Large intestine (tissue), 3 donors: ENCODE measurements around the gene NSD1. TPM values are rescaled to one million over a fixed set of nuclear protein-coding genes. Genes with fewer than 3 reads are reported as not detected.

ENCODE experiments used
- DNase-seq, 2 donors: peaks; one replicate each; pipeline versions ENCODE4 v3.0.0 to v3.0.0-alpha.2; 2013
- H3K27ac ChIP-seq: one replicate; pipeline ENCODE4 v1.5.1; 2013; ENCODE audit warnings: low read length
- H3K27me3 ChIP-seq: 2 replicates; pipeline ENCODE4 v1.6.1; 2013; ENCODE audit warnings: low read length; ENCODE audit not compliant: control insufficient read depth, insufficient read depth
- H3K36me3 ChIP-seq: 2 replicates; pipeline ENCODE4 v1.6.1; 2013; ENCODE audit warnings: low read length; ENCODE audit not compliant: control insufficient read depth, insufficient read depth
- H3K4me1 ChIP-seq: one replicate; pipeline ENCODE4 v1.6.1; 2013; ENCODE audit warnings: low read length; ENCODE audit not compliant: control insufficient read depth, insufficient read depth
- H3K4me3 ChIP-seq: one replicate; pipeline ENCODE4 v1.5.1; 2013; ENCODE audit warnings: low read length
- H3K9me3 ChIP-seq: one replicate; pipeline ENCODE4 v1.6.1; 2013; ENCODE audit warnings: mild to moderate bottlenecking, low read depth, low read length, moderate library complexity; ENCODE audit not compliant: control insufficient read depth
- WGBS: methylation state at CpG from one replicate; pipeline ENCODE4 v1.1.5; 2013; ENCODE audit warnings: low lambda C conversion rate; ENCODE audit not compliant: insufficient coverage; 5-methylcytosine and 5-hydroxymethylcytosine counted together
- polyA plus RNA-seq: library from polyadenylated mRNA; unstranded; fragments of 120-200 nt; gene quantifications from one replicate; pipeline ENCODE4 v1.2.1, GENCODE V29; 2013

NSD1 gene
- polyA plus RNA-seq, 1 donor, result 27.2 TPM

DNA sequence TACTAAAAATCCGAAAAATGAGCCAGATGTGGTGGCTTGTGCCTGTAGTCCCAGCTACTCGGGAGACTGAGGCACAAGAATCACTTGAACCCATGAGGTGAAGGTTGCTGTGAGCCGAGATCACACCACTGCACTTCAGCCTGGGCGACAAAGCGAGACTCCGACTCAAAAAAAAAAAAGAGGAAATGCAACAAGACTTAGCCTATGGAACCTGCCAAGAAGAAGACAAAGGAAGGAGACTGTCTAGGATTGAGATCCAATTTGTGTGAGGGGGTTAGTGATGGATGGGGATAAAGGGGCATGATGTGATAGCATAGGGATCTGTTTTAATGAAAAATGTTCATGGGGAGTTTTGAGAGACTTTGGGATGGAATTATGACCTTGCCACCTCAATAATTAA is 97.1 kb downstream of the NSD1 start:
- 100% methylated on average over 1 of the region's 6 CpGs for WGBS
- no peak for DNase-seq
- Histone ChIP-seq H3K4me3 (no peak overlapping the region), H3K4me1 (no peaks in the 10 kb centered on the region), H3K9me3 (no peaks in the 10 kb centered on the region), H3K27ac (no peak overlapping the region), H3K27me3 (no peaks in the 10 kb centered on the region), H3K36me3 (peaks cover 18% of the 10 kb centered on the region)

DNA sequence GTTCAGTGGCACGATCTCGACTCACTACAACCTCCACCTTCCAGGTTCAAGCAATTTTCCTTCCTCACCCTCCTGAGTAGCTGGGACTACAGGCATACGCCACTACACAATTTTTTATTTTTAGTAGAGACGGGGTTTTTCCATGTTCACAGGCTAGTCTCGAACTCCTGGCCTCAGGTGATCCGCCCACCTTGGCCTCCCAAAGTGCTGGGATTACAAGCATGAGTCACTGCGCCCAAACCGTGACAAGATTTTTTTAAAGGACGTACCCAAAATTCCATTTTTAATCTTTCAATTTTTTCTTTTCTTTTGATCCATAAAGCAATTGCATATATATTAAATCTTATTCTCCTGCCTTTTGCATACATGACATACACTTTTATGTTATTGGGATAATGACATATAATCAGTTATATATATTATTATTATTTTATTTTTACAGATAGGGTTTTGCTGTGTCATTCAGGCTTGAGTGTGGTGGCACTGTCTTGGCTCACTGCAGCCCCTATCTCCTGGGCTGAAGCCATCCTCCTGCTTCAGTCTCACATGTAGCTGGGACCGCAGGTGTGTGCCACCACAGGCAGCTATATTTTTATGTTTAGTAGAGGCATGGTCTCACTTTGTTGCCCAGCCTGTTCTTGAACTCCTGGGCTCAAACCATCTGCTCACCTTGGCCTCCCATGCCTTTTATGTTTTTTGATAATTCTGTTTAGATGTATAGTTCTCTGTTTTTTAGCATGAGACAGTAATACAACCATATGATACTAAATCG is 98.1 kb downstream of the NSD1 start:
- Histone ChIP-seq H3K27me3 (no peaks in the 10 kb centered on the region), H3K9me3 (no peaks in the 10 kb centered on the region), H3K4me3 (no peak overlapping the region), H3K27ac (no peak overlapping the region), H3K36me3 (peaks cover 18% of the 10 kb centered on the region), H3K4me1 (no peaks in the 10 kb centered on the region)
- DNase-seq, result no peak
- 100% methylated on average over 5 of the region's 11 CpGs for WGBS

DNA sequence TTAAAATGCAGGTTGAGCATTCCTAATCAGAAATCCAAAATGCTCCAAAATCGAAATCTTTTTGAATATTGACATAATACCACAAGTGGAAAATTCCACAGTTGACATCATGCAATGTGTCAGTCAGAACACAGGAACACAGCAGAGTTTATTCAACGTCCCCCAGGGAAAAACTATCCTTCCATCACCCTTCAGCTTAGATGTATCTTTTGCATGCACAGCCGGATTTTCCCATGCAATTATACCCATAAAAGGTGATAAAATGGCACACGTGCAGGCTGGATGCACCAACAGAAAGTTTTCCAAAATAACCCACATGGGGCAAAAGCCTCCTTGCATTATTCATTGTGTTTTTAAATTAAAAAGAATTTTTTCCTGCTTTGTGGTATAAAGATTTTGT is 98.8 kb downstream of the NSD1 start:
- Histone ChIP-seq H3K36me3 (peaks cover 22% of the 10 kb centered on the region), H3K27ac (no peak overlapping the region), H3K4me1 (no peaks in the 10 kb centered on the region), H3K27me3 (no peaks in the 10 kb centered on the region), H3K4me3 (no peak overlapping the region), H3K9me3 (no peaks in the 10 kb centered on the region)
- no peak for DNase-seq
- no CpG with 5 or more reads among the region's 4 CpGs for WGBS

DNA sequence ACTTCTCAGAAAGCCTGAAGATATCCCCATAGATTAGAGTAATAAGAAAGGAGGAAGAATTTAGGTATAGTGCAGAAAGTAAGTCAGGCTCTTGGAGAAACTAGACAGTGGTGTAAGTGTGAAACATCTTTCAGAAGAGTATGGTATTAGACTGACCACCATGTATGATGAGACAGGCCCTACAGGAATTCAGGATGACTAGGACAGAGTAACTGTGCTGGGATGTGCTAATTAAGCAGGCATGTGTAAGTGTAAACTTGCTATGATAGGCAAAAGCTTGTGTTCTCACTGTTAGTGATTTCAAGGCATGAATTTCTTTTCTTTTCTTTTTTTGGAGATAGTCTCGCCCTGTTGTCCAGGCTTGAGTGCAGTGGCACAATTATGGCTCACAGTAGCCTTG is 99.2 kb downstream of the NSD1 start:
- DNase-seq, result no peak
- H3K4me3 ChIP-seq, result no peak overlapping the region
- H3K36me3 ChIP-seq, result peaks cover 25% of the 10 kb centered on the region
- H3K9me3 ChIP-seq, result no peaks in the 10 kb centered on the region
- H3K4me1 ChIP-seq, result no peaks in the 10 kb centered on the region
- H3K27ac ChIP-seq, result no peak overlapping the region
- H3K27me3 ChIP-seq, result no peaks in the 10 kb centered on the region
- WGBS, result no CpG with 5 or more reads among the region's 1 CpG

DNA sequence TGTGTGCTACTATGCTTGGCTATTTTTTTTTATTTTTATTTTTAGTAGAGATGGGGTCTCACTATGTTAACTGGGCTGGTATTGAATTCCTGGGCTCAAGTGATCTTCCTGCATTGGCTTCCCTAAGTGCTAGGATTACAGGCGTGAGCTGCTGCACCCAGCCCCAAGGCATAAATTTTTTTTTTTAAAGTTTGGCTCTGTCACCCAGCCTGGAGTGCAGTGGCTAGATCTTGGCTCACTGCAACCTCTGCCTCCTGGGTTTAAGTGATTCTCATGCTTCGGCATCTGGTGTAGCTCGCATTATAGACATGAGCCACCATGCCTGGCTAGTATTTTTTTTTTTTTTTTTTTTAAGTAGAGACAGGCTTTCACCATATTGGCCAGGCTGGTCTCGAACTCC is 99.6 kb downstream of the NSD1 start:
- Histone ChIP-seq H3K27ac (no peak overlapping the region), H3K36me3 (peaks cover 29% of the 10 kb centered on the region), H3K27me3 (no peaks in the 10 kb centered on the region), H3K4me3 (no peak overlapping the region), H3K9me3 (no peaks in the 10 kb centered on the region), H3K4me1 (no peaks in the 10 kb centered on the region)
- WGBS, result no CpG with 5 or more reads among the region's 4 CpGs
- DNase-seq, result no peak

DNA sequence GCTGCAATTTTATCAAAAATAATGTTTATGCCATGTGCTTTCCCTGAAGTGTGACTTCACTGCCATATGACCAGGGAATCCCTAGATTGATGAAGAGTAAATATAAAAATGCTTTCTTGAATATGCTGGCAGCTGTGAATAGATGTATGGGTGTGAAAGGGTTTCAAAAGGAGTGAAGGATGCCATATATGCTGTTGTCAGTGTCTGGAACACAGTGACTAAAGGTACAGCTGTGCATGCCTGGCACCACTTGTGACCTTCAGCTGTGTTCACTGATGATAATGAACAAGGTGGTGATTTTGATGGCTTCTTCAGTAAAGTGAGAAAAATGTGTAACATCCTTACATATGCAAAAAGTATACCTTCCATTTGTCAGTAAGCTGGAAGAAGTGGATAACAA is 100.2 kb downstream of the NSD1 start:
- H3K9me3 ChIP-seq, result no peaks in the 10 kb centered on the region
- no peaks in the 10 kb centered on the region for H3K27me3 ChIP-seq
- DNase-seq, result no peak
- no peak overlapping the region for H3K4me3 ChIP-seq
- peaks cover 32% of the 10 kb centered on the region for H3K36me3 ChIP-seq
- H3K27ac ChIP-seq, result no peak overlapping the region
- H3K4me1 ChIP-seq, result no peaks in the 10 kb centered on the region

DNA sequence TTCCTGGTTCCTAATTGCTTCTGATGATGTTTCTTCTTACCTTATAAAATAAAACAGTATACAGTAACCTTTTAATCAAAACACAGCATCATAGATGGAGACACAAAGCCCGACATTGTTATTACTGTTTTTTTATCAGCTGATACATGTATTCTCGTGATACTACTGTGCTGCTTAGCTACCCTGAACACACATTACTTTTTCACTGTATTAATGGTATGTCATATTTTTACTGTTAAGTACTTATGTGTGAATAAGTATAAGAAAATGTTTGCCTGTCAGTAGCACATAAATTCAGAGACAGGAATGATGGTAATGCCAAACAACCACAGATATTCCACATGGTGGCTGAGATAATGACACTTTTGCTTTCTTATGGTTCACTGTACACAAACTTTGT is 101.3 kb downstream of the NSD1 start:
- Histone ChIP-seq H3K9me3 (no peaks in the 10 kb centered on the region), H3K4me1 (no peaks in the 10 kb centered on the region), H3K36me3 (peaks cover 39% of the 10 kb centered on the region), H3K4me3 (no peak overlapping the region), H3K27me3 (no peaks in the 10 kb centered on the region), H3K27ac (no peak overlapping the region)
- WGBS, result 100% methylated on average over 2 of the region's 2 CpGs
- DNase-seq, result no peak

DNA sequence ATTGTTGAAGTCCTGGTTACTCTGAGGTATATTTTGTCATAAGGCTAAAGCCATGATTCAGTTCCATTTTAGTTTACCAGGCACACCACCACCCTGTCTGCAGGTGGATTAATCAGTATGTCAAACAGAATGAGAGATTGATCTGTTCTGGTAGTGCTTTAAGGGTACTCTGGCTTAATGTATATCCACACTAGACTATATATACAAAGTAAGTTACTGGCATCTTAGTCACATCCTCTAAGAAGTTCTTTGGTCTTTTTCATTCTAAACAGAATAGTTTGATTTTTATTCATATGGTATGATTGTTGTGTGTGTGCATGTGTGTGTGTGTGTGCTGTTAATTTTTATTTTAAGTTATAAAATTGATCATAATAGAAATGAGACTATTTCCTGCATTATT is 108.2 kb downstream of the NSD1 start:
- H3K4me1 ChIP-seq, result no peaks in the 10 kb centered on the region
- DNase-seq, result no peak
- H3K4me3 ChIP-seq, result no peak overlapping the region
- H3K9me3 ChIP-seq, result no peaks in the 10 kb centered on the region
- H3K27ac ChIP-seq, result no peak overlapping the region
- no peaks in the 10 kb centered on the region for H3K27me3 ChIP-seq
- peaks cover 66% of the 10 kb centered on the region for H3K36me3 ChIP-seq

DNA sequence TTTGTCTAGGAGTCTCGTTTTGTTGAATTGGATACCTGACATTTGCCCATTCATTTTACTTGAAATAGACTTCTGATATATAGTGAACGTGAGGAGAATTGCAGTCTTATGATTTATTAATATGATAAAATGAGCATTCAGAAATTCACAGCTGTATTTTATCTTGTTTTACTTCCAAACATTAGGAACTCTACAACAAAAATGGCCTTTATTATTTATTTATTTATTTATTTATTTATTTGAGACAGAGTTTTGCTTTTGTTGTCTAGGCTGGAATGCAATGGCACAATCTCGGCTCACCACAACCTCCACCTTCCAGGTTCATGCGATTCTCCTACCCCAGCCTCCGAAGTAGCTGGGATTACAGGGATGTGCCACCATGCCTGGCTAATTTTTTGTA is 108.7 kb downstream of the NSD1 start:
- 95% methylated on average over 4 of the region's 5 CpGs for WGBS
- Histone ChIP-seq H3K4me1 (no peaks in the 10 kb centered on the region), H3K27me3 (no peaks in the 10 kb centered on the region), H3K27ac (no peak overlapping the region), H3K4me3 (no peak overlapping the region), H3K9me3 (no peaks in the 10 kb centered on the region), H3K36me3 (peaks cover 69% of the 10 kb centered on the region)
- DNase-seq, result no peak

DNA sequence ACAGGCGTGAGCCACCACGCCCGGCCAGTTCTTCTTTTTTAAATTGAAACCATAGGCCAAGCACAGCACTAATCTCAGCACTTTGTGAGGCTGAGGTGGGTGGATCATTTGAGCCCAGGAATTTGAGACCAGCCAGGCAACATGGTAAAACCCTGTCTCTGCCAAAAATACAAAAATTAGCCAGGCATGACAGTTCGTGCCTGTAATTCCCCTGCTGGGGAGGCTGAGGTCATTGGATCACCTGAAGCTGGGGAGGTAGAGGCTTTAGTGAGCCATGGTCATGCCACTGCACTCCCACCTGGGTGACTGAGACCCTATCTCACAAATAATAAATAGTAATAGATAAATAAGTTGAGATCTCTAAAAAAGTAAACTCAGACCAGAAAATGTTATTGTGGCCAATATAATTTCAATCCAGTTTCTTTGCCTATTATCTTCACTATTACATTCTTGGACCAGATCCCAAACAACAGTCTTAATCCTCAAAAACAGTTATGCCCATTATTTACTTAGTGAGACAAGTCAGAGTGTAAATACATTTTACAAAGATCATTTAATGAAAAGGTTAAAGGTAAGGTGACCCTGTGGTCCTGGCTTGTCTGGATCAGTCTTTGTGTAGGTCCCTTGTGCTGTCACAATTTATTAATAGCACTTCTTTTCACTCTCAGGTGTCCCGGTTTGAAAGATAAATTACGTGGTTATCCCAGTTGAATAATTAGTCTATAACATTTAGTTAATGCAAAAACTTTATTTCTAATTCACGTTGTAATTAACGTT is 116.4 kb downstream of the NSD1 start:
- Histone ChIP-seq H3K9me3 (no peaks in the 10 kb centered on the region), H3K27ac (no peak overlapping the region), H3K4me1 (no peaks in the 10 kb centered on the region), H3K4me3 (no peak overlapping the region), H3K36me3 (peaks cover 72% of the 10 kb centered on the region), H3K27me3 (no peaks in the 10 kb centered on the region)
- 90% methylated on average over 4 of the region's 8 CpGs for WGBS
- DNase-seq, result no peak

DNA sequence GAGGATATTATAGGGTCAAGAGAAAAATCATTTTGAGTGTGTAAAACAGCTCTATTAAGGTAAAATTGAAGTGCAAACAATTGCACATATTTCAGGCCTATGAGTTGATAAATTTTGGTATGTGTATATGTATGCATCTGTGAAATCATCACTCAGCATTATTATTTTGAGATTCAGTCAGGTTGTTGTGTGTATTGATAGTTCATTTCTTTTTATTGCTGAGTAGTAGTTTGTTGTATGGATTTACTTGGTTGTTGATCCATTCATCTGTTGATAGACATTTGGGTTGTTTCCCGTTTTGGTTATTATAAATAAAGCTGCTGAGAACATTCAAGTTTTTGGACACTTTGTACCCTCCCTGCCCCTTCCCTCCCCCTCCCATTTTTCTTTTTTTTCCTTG is 119.7 kb downstream of the NSD1 start:
- Histone ChIP-seq H3K27me3 (no peaks in the 10 kb centered on the region), H3K4me3 (no peak overlapping the region), H3K9me3 (no peaks in the 10 kb centered on the region), H3K4me1 (no peaks in the 10 kb centered on the region), H3K27ac (no peak overlapping the region), H3K36me3 (peaks cover 66% of the 10 kb centered on the region)
- WGBS, result no CpG with 5 or more reads among the region's 1 CpG
- no peak for DNase-seq
